ENCODE data around the gene OR11A1.

Gene OR11A1

DNA sequence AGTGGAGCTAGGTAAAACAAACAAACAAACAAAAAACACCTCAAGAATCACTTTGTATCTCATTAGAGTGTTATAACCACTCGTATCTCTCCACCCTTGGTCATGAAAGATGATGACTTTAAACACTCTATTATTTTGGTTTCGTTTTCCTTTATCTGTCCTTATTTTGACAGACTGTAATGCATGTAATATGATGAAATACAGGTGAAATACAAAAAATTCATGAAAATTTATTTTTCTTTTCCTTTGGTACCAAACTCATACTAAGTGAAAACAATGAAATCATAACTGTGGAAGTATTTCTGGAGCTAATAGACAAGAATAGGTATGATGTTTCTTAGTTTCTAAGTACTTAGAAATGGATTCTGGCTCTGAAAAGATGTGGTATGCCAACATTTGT, 57.3 kb downstream of the OR11A1 start:
- no peak for DNase-seq (ENCODE audit: low read depth in 4 of 4, low spot score in 1 of 4)

DNA sequence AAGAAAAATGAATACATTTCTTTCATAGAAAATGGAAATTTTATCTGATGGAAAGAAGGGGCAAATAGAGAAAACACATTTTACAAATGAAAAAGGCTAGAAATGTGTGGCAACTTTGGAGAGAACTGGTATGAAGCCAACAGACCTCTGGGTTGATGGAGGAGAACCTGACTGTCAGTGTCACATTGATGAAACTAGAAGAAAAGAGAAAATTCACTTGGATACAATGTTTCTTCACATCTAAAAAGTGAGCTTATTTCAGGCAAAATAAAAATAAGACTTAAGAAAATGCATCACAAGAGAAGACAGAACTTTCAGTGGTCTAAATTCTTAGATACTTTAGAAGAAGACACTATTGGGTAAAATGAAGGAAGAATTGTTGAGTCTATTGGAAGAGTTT, 61.5 kb downstream of the OR11A1 start, which contains the start of gene OR12D2:
OR12D2 (plus strand) TSS at position 301 of the 400 bp plus-strand sequence. CDS start 1,069 bp downstream, outside the sequence.
- no peak for DNase-seq (ENCODE audit: low read depth in 4 of 4, low spot score in 1 of 4)

DNA sequence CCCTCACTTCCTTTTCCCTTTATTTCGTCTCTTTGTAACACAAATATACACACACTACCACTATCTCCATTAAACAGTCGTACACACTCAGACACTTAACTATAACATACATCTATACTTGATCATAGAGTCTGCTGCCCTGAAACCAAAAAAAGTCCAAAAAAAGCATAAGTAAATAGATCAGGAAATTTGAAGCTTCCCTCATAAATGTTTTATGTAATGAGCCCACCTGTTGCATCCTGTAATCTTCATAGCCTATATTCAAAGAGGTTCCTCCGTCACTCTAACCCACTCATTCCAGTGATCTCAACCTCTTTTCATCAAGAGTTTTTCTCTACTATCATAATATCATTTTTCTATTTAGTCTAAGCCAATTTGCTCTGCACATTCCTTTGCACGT, 68.3 kb downstream of the OR11A1 start:
- DNase-seq (ENCODE audit: low read depth in 4 of 4, low spot score in 1 of 4) = no peak

DNA sequence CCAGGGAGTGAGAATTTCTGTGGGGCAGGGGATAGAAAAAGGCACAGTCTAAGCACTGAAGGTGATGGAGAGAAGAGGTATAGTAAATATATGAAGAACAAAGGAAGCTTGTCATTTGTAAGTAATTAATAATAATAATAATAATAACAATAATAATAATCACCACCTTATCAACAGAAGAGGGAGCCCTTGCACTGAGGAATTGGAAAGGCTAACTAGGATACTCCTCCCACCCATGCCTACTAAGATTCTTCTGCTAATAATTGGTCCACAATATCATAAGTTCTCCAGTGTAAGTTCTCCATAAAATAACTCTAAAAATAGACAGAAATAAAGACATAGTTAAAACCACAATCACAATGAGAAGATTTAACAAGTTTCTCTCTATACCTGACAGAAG, 80.9 kb downstream of the OR11A1 start:
- no peak for DNase-seq (ENCODE audit: low read depth in 4 of 4, low spot score in 1 of 4)

Measured in stimulated activated CD4-positive, alpha-beta T cell treated with anti-CD3 and anti-CD28 coated beads, Interleukin-1b, Interleukin-23, amount 100 ng/mL, for 24 hours (primary cell).